ENCODE measurements around the gene ARID1B. TPM values are rescaled to one million over a fixed set of nuclear protein-coding genes. Genes with fewer than 3 reads are reported as not detected.

Gene ARID1B
- total and polyA plus RNA-seq, 11 donors: 15.3 to 76.1 (median 40.7) TPM

DNA sequence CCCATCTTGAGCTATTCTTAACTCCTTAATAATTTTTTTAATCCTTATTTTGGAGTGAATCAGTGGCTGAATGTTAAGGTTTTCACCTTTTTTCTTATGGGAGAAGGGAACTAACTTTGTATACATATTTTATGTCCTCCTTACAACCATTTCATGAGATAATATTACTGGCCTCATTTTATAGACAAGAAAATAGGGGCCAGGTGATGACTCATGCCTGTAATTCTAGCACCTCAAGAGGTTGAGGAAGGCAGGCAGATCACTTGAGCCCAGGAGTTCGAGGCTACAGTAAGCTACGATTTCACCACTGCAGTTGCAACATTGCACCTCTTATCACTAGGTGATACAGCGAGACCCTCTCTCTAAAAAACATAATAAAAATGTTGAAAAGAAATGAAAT lies 417.5 kb downstream of the ARID1B start:
- ATAC-seq: no peak
- 76 to 91% (median 86%) methylated on average over 3 of the region's 3 CpGs for WGBS, 4 donors
- H3K27me3 ChIP-seq: no peaks in the 10 kb centered on the region

GRCh38 chr6:157196391-157196790 lies 419.2 kb downstream of the ARID1B start:
- H3K27ac ChIP-seq: no peak overlapping the region
- TF ChIP-seq CTCF (IDR thresholded peaks at IDR 0.05): no peak
- no peak for TF ChIP-seq POLR2A (IDR thresholded peaks at IDR 0.05)
- no peak for ATAC-seq
- DNase-seq: no peak
- intact Hi-C loops (cut with DNase I): loop anchor here in 1 of 10 donors (10.0 kb wide), 1 partner anchor 632 kb away; no protein-coding TSS in a partner anchor
- 91 to 98% (median 94%) methylated on average over 6 of the region's 6 CpGs for WGBS, 4 donors
- peaks cover 0 to 94% (median 79%) of the 10 kb centered on the region in 9 donors for H3K36me3 ChIP-seq
- peaks cover 0 to 16% (median 8%) of the 10 kb centered on the region in 12 donors for H3K4me1 ChIP-seq
- no peaks in the 10 kb centered on the region for H3K9me3 ChIP-seq
- H3K4me3 ChIP-seq: no peak overlapping the region
- H3K27me3 ChIP-seq: no peaks in the 10 kb centered on the region

More for the DNA sequence above, 417.5 kb downstream of the ARID1B start:
- DNase-seq: no peak
- H3K4me3 ChIP-seq: no peak overlapping the region
- no peak for TF ChIP-seq CTCF (IDR thresholded peaks at IDR 0.05)
- TF ChIP-seq POLR2A (IDR thresholded peaks at IDR 0.05): no peak
- H3K9me3 ChIP-seq: no peaks in the 10 kb centered on the region
- intact Hi-C loops (cut with DNase I): loop anchor here in 1 of 10 donors (10.0 kb wide), 1 partner anchor 630 kb away; no protein-coding TSS in a partner anchor
- peaks cover 0 to 94% (median 79%) of the 10 kb centered on the region in 9 donors for H3K36me3 ChIP-seq
- no peak overlapping the region for H3K27ac ChIP-seq
- H3K4me1 ChIP-seq: peaks cover 0 to 16% (median 8%) of the 10 kb centered on the region in 12 donors

GRCh38 chr6:157198425-157199279 lies 421.5 kb downstream of the ARID1B start:
- intact Hi-C loops (cut with DNase I): loop anchor here in 1 of 10 donors (10.0 kb wide), 1 partner anchor 634 kb away; no protein-coding TSS in a partner anchor

More at GRCh38 chr6:157198425-157199279, 421.5 kb downstream of the ARID1B start:
- TF ChIP-seq POLR2A (IDR thresholded peaks at IDR 0.05) (no peak), CTCF (IDR thresholded peaks at IDR 0.05) (no peak)
- ATAC-seq: peak; percentile 76 to 94 (median 92)
- DNase-seq: peak in 4 of 5 donors; percentile 72 to 86 (median 77)
- no peaks in the 10 kb centered on the region for H3K9me3 ChIP-seq
- peak overlapping the region in 10 of 12 donors; percentile 3 to 78 (median 54) for H3K27ac ChIP-seq
- H3K27me3 ChIP-seq: no peaks in the 10 kb centered on the region
- peaks cover 0 to 16% (median 8%) of the 10 kb centered on the region in 12 donors for H3K4me1 ChIP-seq
- H3K36me3 ChIP-seq: peaks cover 0 to 95% (median 83%) of the 10 kb centered on the region in 9 donors
- peak overlapping the region in 4 of 12 donors; percentile 5 to 33 (median 10) for H3K4me3 ChIP-seq
- 43 to 49% (median 45%) methylated on average over 15 of the region's 15 CpGs for WGBS, 4 donors
